Neural cell (in vitro differentiated cells): ENCODE measurements around the gene CLCA1.

Experiments
- CTCF ChIP-seq: fragments of 450-650 bp; IDR thresholded peaks from 2 replicates; pipeline ENCODE4 v1.5.1; 2014; ENCODE audit warnings: antibody characterized with exemption, mild to moderate bottlenecking, moderate library complexity; ENCODE audit not compliant: poor library complexity, severe bottlenecking
- RAD21 ChIP-seq: fragments of 450-650 bp; conservative IDR thresholded peaks from 2 replicates; pipeline ENCODE4 v1.6.1; 2014; ENCODE audit warnings: antibody characterized with exemption, mild to moderate bottlenecking, moderate library complexity
- TAF1 ChIP-seq: IDR thresholded peaks from 2 replicates; pipeline ENCODE4 v1.6.1; 2012; ENCODE audit warnings: low read depth

- TF ChIP-seq RAD21, result no peak
- TF ChIP-seq CTCF, result no peak
- TF ChIP-seq TAF1, result no peak
These were observed 73.9 kb downstream of the CLCA1 start for GRCh38 chr1:86542631-86543030.
